ENCODE data around the gene ERCC6L2. TPM values are rescaled to one million over a fixed set of nuclear protein-coding genes. Genes with fewer than 3 reads are reported as not detected.

ERCC6L2 gene
- total and polyA plus RNA-seq, 2 of the 8 experiments (the other 6 are each of a cell fraction or from before 2014, with no cell fraction given), result 9.8 to 50.0 TPM

- H2BK120ac ChIP-seq (replicated peaks; ENCODE audit: low read depth, low read length), result no peak overlapping the region
- no peak overlapping the region for H3K14ac ChIP-seq (ENCODE audit: insufficient read length)
- H3K9me3 ChIP-seq (ENCODE audit: insufficient read depth in 2 of 2, low read depth in 1 of 2, low read length in 1 of 2), result peaks cover 0 to 3% of the 10 kb centered on the region in 2 experiments; a peak in 1 of 4 replicates
- no peak overlapping the region for H2BK5ac ChIP-seq (ENCODE audit: low read depth, low read length)
- H3K36me3 ChIP-seq (ENCODE audit: control insufficient read depth in 2 of 4, insufficient read depth in 4 of 4, low read length in 3 of 4), result no peaks in the 10 kb centered on the region
- H3K56ac ChIP-seq (replicated peaks; ENCODE audit: insufficient read length, low read depth, low read length), result no peak overlapping the region
- FAIRE-seq, result no peak
- no peaks in the 10 kb centered on the region for H3K79me2 ChIP-seq (ENCODE audit: control insufficient read depth in 1 of 2, insufficient read depth in 2 of 2, low read length in 2 of 2)
- no peak overlapping the region for H4K5ac ChIP-seq (ENCODE audit: insufficient read length, low read depth, low read length)
- H3K23me2 ChIP-seq (ENCODE audit: low read depth, low read length), result no peaks in the 10 kb centered on the region
- H3K27ac ChIP-seq (ENCODE audit: low read depth, low read length), result no peak overlapping the region
- no peak overlapping the region for H3K23ac ChIP-seq (ENCODE audit: insufficient read length)
- H4K20me1 ChIP-seq (replicated peaks in 1 of 2; ENCODE audit: control insufficient read depth in 1 of 2, insufficient read depth in 2 of 2, low read length in 2 of 2), result no peaks in the 10 kb centered on the region
- H2AFZ ChIP-seq (ENCODE audit: low read length), result no peak overlapping the region
- H2BK15ac ChIP-seq (ENCODE audit: low read length), result no peak overlapping the region
- H3K18ac ChIP-seq (ENCODE audit: extremely low read depth, low read length), result no peak overlapping the region
- H3K4me2 ChIP-seq (ENCODE audit: insufficient read depth in 1 of 2, low read depth in 2 of 2, low read length in 2 of 2), result no peak overlapping the region
- no peaks in the 10 kb centered on the region for H3K27me3 ChIP-seq (replicated peaks in 1 of 4; ENCODE audit: control insufficient read depth in 3 of 4, extremely low read depth in 1 of 4, insufficient read depth in 3 of 4, low read length in 3 of 4)
- H3K4me1 ChIP-seq (replicated peaks in 1 of 4; ENCODE audit: control insufficient read depth in 3 of 4, insufficient read depth in 4 of 4, low read length in 3 of 4), result peaks cover 0 to under 1% (median 0%) of the 10 kb centered on the region in 4 experiments; a peak in 2 of 7 replicates
- H3K79me1 ChIP-seq (ENCODE audit: low read depth, low read length), result no peaks in the 10 kb centered on the region
- no peak for DNase-seq (ENCODE audit: low read depth in 1 of 2, low spot score in 2 of 2)
- no peak overlapping the region for H4K8ac ChIP-seq (ENCODE audit: extremely low read depth, insufficient read depth, low read length)
- ChIA-PET CTCF (ENCODE audit: partially characterized antibody) (interaction anchor here (0.8 to 1.5 kb wide), 2 partner anchors 126 to 1576 kb away, joined by 3 read pairs; no protein-coding TSS in a partner anchor), POLR2A (ENCODE audit: partially characterized antibody) (no interaction called here)
- no peak overlapping the region for H2BK12ac ChIP-seq (ENCODE audit: low read depth, low read length)
- H4K91ac ChIP-seq (replicated peaks; ENCODE audit: insufficient read length, low read length), result no peak overlapping the region
- H3K9ac ChIP-seq (replicated peaks in 1 of 4; ENCODE audit: extremely low read depth in 1 of 4, low read depth in 3 of 4, low read length in 3 of 4), result no peak overlapping the region
- no peak for TF ChIP-seq HDAC6 (IDR thresholded peaks at IDR 0.05; ENCODE audit: low read depth, low read length)
- TF ChIP-seq TCF12 (IDR thresholded peaks at IDR 0.05; ENCODE audit: low read depth, low read length), result no peak
- no peak for TF ChIP-seq RFX5 (IDR thresholded peaks at IDR 0.05; ENCODE audit: borderline replicate concordance, low read depth, low read length)
- TF ChIP-seq NRF1 (IDR thresholded peaks at IDR 0.05; ENCODE audit: low read depth, low read length), result no peak
- no peak for TF ChIP-seq EP300 (IDR thresholded peaks at IDR 0.05; ENCODE audit: borderline replicate concordance in 1 of 2, low read depth in 2 of 2, low read length in 2 of 2)
- no peak for TF ChIP-seq CHD1 (IDR thresholded peaks at IDR 0.05; ENCODE audit: low read depth, low read length)
- no peak for TF ChIP-seq TAF1 (IDR thresholded peaks at IDR 0.05; ENCODE audit: low read depth, low read length)
- H3K4ac ChIP-seq (replicated peaks; ENCODE audit: insufficient read length, low read depth, low read length), result no peak overlapping the region
- H2BK20ac ChIP-seq (ENCODE audit: low read length), result no peak overlapping the region
- H3K4me3 ChIP-seq (ENCODE audit: extremely low read depth in 1 of 4, insufficient read depth in 2 of 4, low read depth in 3 of 4, low read length in 4 of 4), result no peak overlapping the region
- H2AK5ac ChIP-seq (ENCODE audit: low read depth, low read length), result no peak overlapping the region
Observed at GRCh38 chr9:95862343-95862742, 13.1 kb upstream of the ERCC6L2 start.
